Prostate gland (tissue), 2 donors: ENCODE data around the gene PFN4. TPM values are rescaled to one million over a fixed set of nuclear protein-coding genes. Genes with fewer than 3 reads are reported as not detected.
"Not testable (repeated sequence)": the region's sequence is repeated elsewhere in the genome, so short reads cannot be mapped to it uniquely, and the experiment has no call there.

Experiments
- DNase-seq: peaks from one replicate; pipeline ENCODE4 v3.0.0-alpha.2; 2019; ENCODE audit warnings: low spot score
- H3K27ac ChIP-seq, 2 donors: fragments of 200-600 bp; sonication (generic); 2 replicates each; pipeline ENCODE4 v1.5.1; 2017 to 2019
- H3K27me3 ChIP-seq: fragments of 200-600 bp; sonication (generic); replicated peaks from 2 replicates; pipeline ENCODE4 v1.5.1; 2019; ENCODE audit not compliant: insufficient read depth
- H3K36me3 ChIP-seq, 2 donors: fragments of 200-600 bp; sonication (generic); 1 replicate in 1 of 2; 2 replicates in 1 of 2; pipeline versions ENCODE4 v1.5.1 to v1.8.1; 2017 to 2019
- H3K4me1 ChIP-seq: fragments of 200-600 bp; sonication (generic); replicated peaks from 2 replicates; pipeline ENCODE4 v1.5.1; 2019
- H3K4me3 ChIP-seq, 2 donors: fragments of 200-600 bp; sonication (generic); 2 replicates each; pipeline ENCODE4 v1.5.1; 2017 to 2019
- H3K9me3 ChIP-seq: fragments of 200-600 bp; sonication (generic); 2 replicates; pipeline ENCODE4 v1.5.1; 2017
- CTCF ChIP-seq, 4 experiments: fragments of 200-600 bp in 2 of 4; fragments of 450-650 bp in 2 of 4; sonication (generic) in 2 of 4; IDR thresholded peaks; 1 replicate in 3 of 4; 2 replicates in 1 of 4; pipeline ENCODE4 v1.5.1; 2016 to 2019; ENCODE audit warnings: antibody characterized with exemption in 4 of 4, mild to moderate bottlenecking in 2 of 4, moderate library complexity in 2 of 4
- POLR2A ChIP-seq: fragments of 450-650 bp; IDR thresholded peaks from one replicate; pipeline ENCODE4 v1.6.1; 2016; ENCODE audit warnings: antibody characterized with exemption, mild to moderate bottlenecking
- POLR2AphosphoS5 ChIP-seq: sonication (generic); formaldehyde crosslinking; IDR thresholded peaks from one replicate; pipeline ENCODE4 v1.6.1; 2017; ENCODE audit warnings: antibody characterized with exemption
- whole genome bisulfite sequencing: methylation state at CpG from one replicate; pipeline ENCODE4 v1.1.5; 2018; 5-methylcytosine and 5-hydroxymethylcytosine counted together
- intact Hi-C: fragments of 100-400 bp; cut with DNase I; formaldehyde crosslinking; loops from one replicate; pipeline ENCODE4 v1.14.2; 2022
- total RNA-seq, 2 donors: library from RNA; depleted of rRNA; stranded (reverse); fragments of >200 nt; gene quantifications; one replicate each; pipeline ENCODE4 v1.1.0, GENCODE V29; 2016

PFN4 gene
- total RNA-seq, 2 donors from 2014 or later, result 16.9 TPM; not detected in 1

GRCh38 chr2:24102677-24103076 lies 20.5 kb downstream of the PFN4 start:
- no peak overlapping the region for H3K4me3 ChIP-seq
- intact Hi-C loops, result no loop called here
- 92% methylated on average over 1 of the region's 1 CpG for WGBS

GRCh38 chr2:24101992-24102391 lies 21.1 kb downstream of the PFN4 start:
- 95% methylated on average over 2 of the region's 2 CpGs for WGBS
- H3K9me3 ChIP-seq, result no peaks in the 10 kb centered on the region
- no peak overlapping the region for H3K4me3 ChIP-seq
- DNase-seq, result no peak
- H3K36me3 ChIP-seq, result no peaks in the 10 kb centered on the region
- intact Hi-C loops, result no loop called here
- H3K27ac ChIP-seq, result no peak overlapping the region
- TF ChIP-seq CTCF (IDR thresholded peaks at IDR 0.05), result no peak
- TF ChIP-seq POLR2A, result no peak
- TF ChIP-seq POLR2AphosphoS5, result no peak
- H3K4me1 ChIP-seq, result no peaks in the 10 kb centered on the region
- no peaks in the 10 kb centered on the region for H3K27me3 ChIP-seq

More at GRCh38 chr2:24102677-24103076, 20.5 kb downstream of the PFN4 start:
- Histone ChIP-seq H3K27me3 (no peaks in the 10 kb centered on the region), H3K9me3 (no peaks in the 10 kb centered on the region), H3K36me3 (no peaks in the 10 kb centered on the region), H3K4me1 (no peaks in the 10 kb centered on the region), H3K27ac (no peak overlapping the region)
- no peak for DNase-seq
- TF ChIP-seq CTCF (IDR thresholded peaks at IDR 0.05), result no peak
- no peak for TF ChIP-seq POLR2A
- TF ChIP-seq POLR2AphosphoS5, result no peak

- 95% methylated on average over 2 of the region's 2 CpGs for whole genome bisulfite sequencing
- DNase-seq, result not testable (repeated sequence)
These were observed 22.4 kb downstream of the PFN4 start for GRCh38 chr2:24100732-24101131.

GRCh38 chr2:24095171-24095677 lies 27.9 kb downstream of the PFN4 start:
- H3K9me3 ChIP-seq, H3K4me1 ChIP-seq, DNase-seq, intact Hi-C loops, H3K4me3 ChIP-seq, H3K27me3 ChIP-seq, H3K36me3 ChIP-seq, H3K27ac ChIP-seq: not testable (repeated sequence)
- 75% methylated on average over 17 of the region's 17 CpGs for WGBS

More at GRCh38 chr2:24100732-24101131, 22.4 kb downstream of the PFN4 start:
- H3K36me3 ChIP-seq, H3K9me3 ChIP-seq, H3K27me3 ChIP-seq, H3K27ac ChIP-seq, H3K4me1 ChIP-seq, H3K4me3 ChIP-seq, intact Hi-C loops: not testable (repeated sequence)

GRCh38 chr2:24093270-24093669 lies 29.9 kb downstream of the PFN4 start:
- intact Hi-C loops, H3K4me3 ChIP-seq, H3K27me3 ChIP-seq, H3K36me3 ChIP-seq, H3K27ac ChIP-seq, DNase-seq, H3K9me3 ChIP-seq, H3K4me1 ChIP-seq: not testable (repeated sequence)
- 94% methylated on average over 5 of the region's 5 CpGs for WGBS

- TF ChIP-seq CTCF (IDR thresholded peaks at IDR 0.05) (no peak), POLR2A (no peak), POLR2AphosphoS5 (no peak)
- 92% methylated on average over 2 of the region's 2 CpGs for WGBS
- H3K27ac ChIP-seq, result no peak overlapping the region
- no peak for DNase-seq
- H3K27me3 ChIP-seq, result no peaks in the 10 kb centered on the region
- H3K4me1 ChIP-seq, result no peaks in the 10 kb centered on the region
- H3K9me3 ChIP-seq, result no peaks in the 10 kb centered on the region
- H3K36me3 ChIP-seq, result no peaks in the 10 kb centered on the region
- intact Hi-C loops, result loop anchor here (10.0 kb wide), 1 partner anchor 296 kb away; no protein-coding TSS in a partner anchor
- no peak overlapping the region for H3K4me3 ChIP-seq
These were observed 34.2 kb downstream of the PFN4 start for GRCh38 chr2:24088821-24089359.
